ENCODE data around the gene LY6G6C. TPM values are rescaled to one million over a fixed set of nuclear protein-coding genes. Genes with fewer than 3 reads are reported as not detected.

LY6G6C gene
- total RNA-seq, 1 experiment from 2014 or later = not detected

GRCh38 chr6:31692353-31692752 lies 29.2 kb downstream of the LY6G6C start:
- Histone ChIP-seq H2AK5ac (ENCODE audit: insufficient read length, low read length) (no peak overlapping the region), H2AFZ (ENCODE audit: low read length) (no peak overlapping the region)
- no CpG with 5 or more reads among the region's 4 CpGs for WGBS (ENCODE audit: extremely low coverage, insufficient read length, low lambda C conversion rate)

More at GRCh38 chr6:31692353-31692752, 29.2 kb downstream of the LY6G6C start:
- no peaks in the 10 kb centered on the region for H3K27me3 Mint-ChIP-seq (ENCODE audit: low read depth)
- H3K36me3 Mint-ChIP-seq (ENCODE audit: insufficient read depth in 1 of 3, low read depth in 3 of 3) = peaks cover 9 to 60% (median 45%) of the 10 kb centered on the region in 3 experiments; a peak in 6 of 7 replicates
- no peak overlapping the region for H3T11ph ChIP-seq (ENCODE audit: low read length)
- H3K4ac ChIP-seq (ENCODE audit: low read depth, low read length) = no peak overlapping the region
- H4K20me1 ChIP-seq (ENCODE audit: control insufficient read depth, insufficient read depth, insufficient read length) = no peaks in the 10 kb centered on the region
- H3K27ac ChIP-seq (ENCODE audit: insufficient read length, low read depth, low read length) = no peak overlapping the region
- no peak overlapping the region for H3K4me2 ChIP-seq (ENCODE audit: insufficient read depth, insufficient read length, low read length)
- H4K5ac ChIP-seq (ENCODE audit: insufficient read length, low read depth, low read length) = no peak overlapping the region
- H4K8ac ChIP-seq (replicated peaks; ENCODE audit: insufficient read length, low read depth, low read length) = no peak overlapping the region
- no peak overlapping the region for H2BK12ac ChIP-seq (ENCODE audit: insufficient read length, low read depth, low read length)
- TF ChIP-seq CTCF (conservative IDR thresholded peaks at IDR 0.05) = no peak
- no peak overlapping the region for H3K23ac ChIP-seq (ENCODE audit: insufficient read length, low read depth, low read length)
- no peaks in the 10 kb centered on the region for H3K4me1 ChIP-seq (ENCODE audit: insufficient read depth, low read length)
- no peaks in the 10 kb centered on the region for H3K79me1 ChIP-seq (ENCODE audit: insufficient read depth, low read depth, low read length, poor library complexity, severe bottlenecking)
- no peak overlapping the region for H2BK15ac ChIP-seq (ENCODE audit: low read depth, low read length)
- H3K14ac ChIP-seq (ENCODE audit: insufficient read depth, low read length) = no peak overlapping the region
- H3K27ac Mint-ChIP-seq = no peak overlapping the region
- no peak overlapping the region for H3K18ac ChIP-seq (ENCODE audit: insufficient read length, low read depth, low read length)
- no peak for DNase-seq
- no peak overlapping the region for H3K9ac ChIP-seq (ENCODE audit: extremely low read depth, insufficient read length, low read length)
- H3K79me2 ChIP-seq (ENCODE audit: insufficient read depth, low read length) = no peaks in the 10 kb centered on the region
- peaks cover 5 to 10% of the 10 kb centered on the region in 2 experiments; a peak in 3 of 4 replicates for H3K4me1 Mint-ChIP-seq
- H2BK5ac ChIP-seq (ENCODE audit: insufficient read length, low read length) = no peak overlapping the region
- H3K27me3 ChIP-seq (ENCODE audit: insufficient read depth, low read length) = no peaks in the 10 kb centered on the region
- no peaks in the 10 kb centered on the region for H3K23me2 ChIP-seq (ENCODE audit: insufficient read length, low read depth, low read length, poor library complexity, severe bottlenecking)
- no peak overlapping the region for H3K56ac ChIP-seq (ENCODE audit: insufficient read length, low read depth, low read length)
- no peak overlapping the region for H3K4me3 Mint-ChIP-seq
- no peak overlapping the region for H2BK20ac ChIP-seq (ENCODE audit: low read depth, low read length, poor library complexity, severe bottlenecking)
- H3K9me3 Mint-ChIP-seq = no peaks in the 10 kb centered on the region
- no peaks in the 10 kb centered on the region for H3K9me3 ChIP-seq (ENCODE audit: control insufficient read depth, low read depth, low read length)
- H4K91ac ChIP-seq (ENCODE audit: insufficient read length, low read depth, low read length) = no peak overlapping the region
- H2BK120ac ChIP-seq (ENCODE audit: low read depth, low read length, poor library complexity, severe bottlenecking) = no peak overlapping the region

Measured in H9 (cell line).